H1 (cell line): ENCODE measurements around the gene WDR48.

ENCODE experiments used
- ATF3 ChIP-seq: IDR thresholded peaks from 2 replicates; pipeline ENCODE4 v1.6.1; 2011; ENCODE audit warnings: low read depth, mild to moderate bottlenecking, low read length; ENCODE audit not compliant: insufficient read depth
- CEBPB ChIP-seq: IDR thresholded peaks from 2 replicates; pipeline ENCODE4 v1.6.1; 2012; ENCODE audit warnings: low read depth, low read length
- CHD1 ChIP-seq: IDR thresholded peaks from 2 replicates; pipeline ENCODE4 v1.6.1; 2012; ENCODE audit warnings: low read depth, low read length, improper control_type of control experiment
- CHD2 ChIP-seq: IDR thresholded peaks from 2 replicates; pipeline ENCODE4 v1.6.1; 2012; ENCODE audit warnings: low read length, improper control_type of control experiment
- EP300 ChIP-seq, 2 experiments: IDR thresholded peaks; 1 replicate in 1 of 2; 2 replicates in 1 of 2; pipeline ENCODE4 v1.6.1; 2011 to 2012; ENCODE audit warnings: low read depth in 2 of 2, low read length in 2 of 2, mild to moderate bottlenecking in 2 of 2, borderline replicate concordance in 1 of 2, inconsistent platforms in 1 of 2, moderate library complexity in 1 of 2
- EZH2 ChIP-seq: fragments of 200-600 bp; sonication (generic); IDR thresholded peaks from 2 replicates; pipeline ENCODE4 v1.7.1; 2012; ENCODE audit warnings: low read depth, mild to moderate bottlenecking, moderate library complexity, low read length, inconsistent platforms; ENCODE audit not compliant: severe bottlenecking
- GABPA ChIP-seq: IDR thresholded peaks from 2 replicates; pipeline ENCODE4 v1.6.1; 2011; ENCODE audit warnings: mild to moderate bottlenecking, low read length, moderate library complexity, borderline replicate concordance; ENCODE audit not compliant: insufficient read depth
- JUND ChIP-seq: IDR thresholded peaks from 2 replicates; pipeline ENCODE4 v1.6.1; 2011; ENCODE audit warnings: mild to moderate bottlenecking, improper control_type of control experiment, low read length
- MAX ChIP-seq: IDR thresholded peaks from 2 replicates; pipeline ENCODE4 v1.6.1; 2012; ENCODE audit warnings: inconsistent platforms
- POLR2A ChIP-seq, 2 experiments: IDR thresholded peaks; 1 replicate in 1 of 2; 2 replicates in 1 of 2; pipeline ENCODE4 v1.6.1; 2011; ENCODE audit warnings: low read depth in 2 of 2, low read length in 2 of 2, mild to moderate bottlenecking in 2 of 2; ENCODE audit errors: control extremely low read depth in 1 of 2
- TCF12 ChIP-seq: IDR thresholded peaks from 2 replicates; pipeline ENCODE4 v1.6.1; 2011; ENCODE audit warnings: low read depth, mild to moderate bottlenecking, low read length
- ZNF274 ChIP-seq: IDR thresholded peaks from 2 replicates; pipeline ENCODE4 v1.7.0; 2012; ENCODE audit warnings: low read length, borderline replicate concordance; ENCODE audit errors: extremely low read depth
- TF ChIP-seq, protein P1 (sequence below), 3 experiments: IDR thresholded peaks; 1 replicate in 2 of 3; 2 replicates in 1 of 3; pipeline versions ENCODE4 v1.5.1 to v1.6.1; 2011; ENCODE audit warnings: low read length in 3 of 3, mild to moderate bottlenecking in 3 of 3, inconsistent platforms in 2 of 3, low read depth in 1 of 3, moderate library complexity in 1 of 3; ENCODE audit not compliant: insufficient read depth in 1 of 3; ENCODE audit errors: control extremely low read depth in 1 of 3

- TF ChIP-seq EZH2 (no peak), MAX (no peak), POLR2A (IDR thresholded peaks at IDR 0.05; ENCODE audit: control extremely low read depth in 1 of 2, low read depth in 2 of 2, low read length in 2 of 2) (no peak), JUND (no peak), ZNF274 (no peak), CHD2 (no peak), ATF3 (no peak), TCF12 (no peak), CHD1 (no peak), GABPA (no peak), EP300 (IDR thresholded peaks at IDR 0.05; ENCODE audit: borderline replicate concordance in 1 of 2, low read depth in 2 of 2, low read length in 2 of 2) (no peak), CEBPB (no peak)
- TF ChIP-seq, protein P1, sequence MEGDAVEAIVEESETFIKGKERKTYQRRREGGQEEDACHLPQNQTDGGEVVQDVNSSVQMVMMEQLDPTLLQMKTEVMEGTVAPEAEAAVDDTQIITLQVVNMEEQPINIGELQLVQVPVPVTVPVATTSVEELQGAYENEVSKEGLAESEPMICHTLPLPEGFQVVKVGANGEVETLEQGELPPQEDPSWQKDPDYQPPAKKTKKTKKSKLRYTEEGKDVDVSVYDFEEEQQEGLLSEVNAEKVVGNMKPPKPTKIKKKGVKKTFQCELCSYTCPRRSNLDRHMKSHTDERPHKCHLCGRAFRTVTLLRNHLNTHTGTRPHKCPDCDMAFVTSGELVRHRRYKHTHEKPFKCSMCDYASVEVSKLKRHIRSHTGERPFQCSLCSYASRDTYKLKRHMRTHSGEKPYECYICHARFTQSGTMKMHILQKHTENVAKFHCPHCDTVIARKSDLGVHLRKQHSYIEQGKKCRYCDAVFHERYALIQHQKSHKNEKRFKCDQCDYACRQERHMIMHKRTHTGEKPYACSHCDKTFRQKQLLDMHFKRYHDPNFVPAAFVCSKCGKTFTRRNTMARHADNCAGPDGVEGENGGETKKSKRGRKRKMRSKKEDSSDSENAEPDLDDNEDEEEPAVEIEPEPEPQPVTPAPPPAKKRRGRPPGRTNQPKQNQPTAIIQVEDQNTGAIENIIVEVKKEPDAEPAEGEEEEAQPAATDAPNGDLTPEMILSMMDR (IDR thresholded peaks at IDR 0.05; ENCODE audit: control extremely low read depth in 1 of 3, insufficient read depth in 1 of 3, low read depth in 1 of 3, low read length in 3 of 3), result no peak
Measured at GRCh38 chr3:39132096-39133092, 80.6 kb downstream of the WDR48 start.
